H1 (cell line): ENCODE results near the gene TPSG1. TPM values are rescaled to one million over a fixed set of nuclear protein-coding genes. Genes with fewer than 3 reads are reported as not detected.

Experiments used
- CTCF ChIA-PET: fragments of 300-600 bp; sonication (Branson Sonifier 250); formaldehyde crosslinking; loops from one replicate; lab custom pipeline; 2021; ENCODE audit not compliant: partially characterized antibody; lab: Charles Lee
- POLR2A ChIA-PET: fragments of 300-600 bp; sonication (Branson Sonifier 250); formaldehyde crosslinking; loops from one replicate; lab custom pipeline; 2021; ENCODE audit warnings: inconsistent platforms; ENCODE audit not compliant: partially characterized antibody; lab: Charles Lee
- DNase-seq, 2 experiments: peaks; one replicate each; pipeline versions ENCODE4 v3.0.0 to v3.0.0-alpha.2; 2010 to 2022; ENCODE audit warnings: low spot score in 2 of 2, low read depth in 1 of 2, mixed read lengths in 1 of 2
- FAIRE-seq: peaks from 2 replicates; lab custom pipeline; 2011; peaks lifted over from hg19 to GRCh38; lab: Jason Lieb, UNC
- H2AFZ ChIP-seq: 2 replicates; pipeline ENCODE4 v1.8.1; 2012; ENCODE audit warnings: low read length, inconsistent platforms
- H2AK5ac ChIP-seq: 2 replicates; pipeline ENCODE4 v1.6.1; 2013; ENCODE audit warnings: low read depth, low read length
- H2BK120ac ChIP-seq: replicated peaks from 2 replicates; pipeline ENCODE3; 2013; ENCODE audit warnings: low read depth, low read length, inconsistent platforms
- H2BK12ac ChIP-seq: 2 replicates; pipeline ENCODE4 v1.6.1; 2013; ENCODE audit warnings: low read depth, low read length
- H2BK15ac ChIP-seq: 2 replicates; pipeline ENCODE4 v1.6.1; 2013; ENCODE audit warnings: low read length
- H2BK20ac ChIP-seq: 2 replicates; pipeline ENCODE4 v1.6.1; 2013; ENCODE audit warnings: low read length
- H2BK5ac ChIP-seq: 2 replicates; pipeline ENCODE4 v1.6.1; 2013; ENCODE audit warnings: low read depth, low read length
- H3K14ac ChIP-seq: 2 replicates; pipeline ENCODE4 v1.6.1; 2013; ENCODE audit warnings: inconsistent platforms; ENCODE audit not compliant: insufficient read length
- H3K18ac ChIP-seq: 2 replicates; pipeline ENCODE4 v1.6.1; 2013; ENCODE audit warnings: low read length; ENCODE audit errors: extremely low read depth
- H3K23ac ChIP-seq: 2 replicates; pipeline ENCODE4 v1.6.1; 2013; ENCODE audit warnings: inconsistent platforms; ENCODE audit not compliant: insufficient read length
- H3K23me2 ChIP-seq: 2 replicates; pipeline ENCODE4 v1.6.1; 2013; ENCODE audit warnings: low read depth, low read length
- H3K27ac ChIP-seq: 2 replicates; pipeline ENCODE4 v1.6.1; 2011; ENCODE audit warnings: low read depth, low read length, inconsistent platforms
- H3K27me3 ChIP-seq, 4 experiments: replicated peaks in 1 of 4; 1 replicate in 1 of 4; 2 replicates in 3 of 4; pipeline versions ENCODE4 v1.6.1 to v1.8.1; 2011 to 2013; ENCODE audit warnings: low read length in 3 of 4, mild to moderate bottlenecking in 3 of 4, inconsistent platforms in 2 of 4, mixed read lengths in 2 of 4, moderate library complexity in 1 of 4; ENCODE audit not compliant: control insufficient read depth in 3 of 4, insufficient read depth in 3 of 4; ENCODE audit errors: extremely low read depth in 1 of 4
- H3K36me3 ChIP-seq, 4 experiments: 2 replicates each; pipeline versions ENCODE4 v1.6.1 to v1.8.1; 2011 to 2013; ENCODE audit warnings: mild to moderate bottlenecking in 4 of 4, low read length in 3 of 4, moderate library complexity in 2 of 4, control low read depth in 1 of 4, inconsistent platforms in 1 of 4; ENCODE audit not compliant: insufficient read depth in 4 of 4, control insufficient read depth in 2 of 4
- H3K4ac ChIP-seq: replicated peaks from 2 replicates; pipeline ENCODE3; 2013; ENCODE audit warnings: low read length, low read depth, mixed read lengths, inconsistent platforms; ENCODE audit not compliant: insufficient read length
- H3K4me1 ChIP-seq, 4 experiments: replicated peaks in 1 of 4; 1 replicate in 1 of 4; 2 replicates in 3 of 4; pipeline versions ENCODE4 v1.6.1 to v1.8.1; 2011 to 2013; ENCODE audit warnings: low read length in 3 of 4, inconsistent platforms in 2 of 4, mixed read lengths in 1 of 4; ENCODE audit not compliant: insufficient read depth in 4 of 4, control insufficient read depth in 3 of 4
- H3K4me2 ChIP-seq, 2 experiments: 2 replicates each; pipeline versions ENCODE4 v1.6.1 to v1.8.1; 2011 to 2013; ENCODE audit warnings: low read depth in 2 of 2, low read length in 2 of 2, control low read depth in 1 of 2, inconsistent platforms in 1 of 2, mild to moderate bottlenecking in 1 of 2; ENCODE audit not compliant: insufficient read depth in 1 of 2
- H3K4me3 ChIP-seq, 4 experiments: fragments of 200-600, 300-600 bp in 1 of 4; sonication (generic), shearing (Covaris generic), sonication (Bioruptor Twin) in 1 of 4; 2 replicates each; pipeline versions ENCODE4 v1.5.1 to v1.8.1; 2011 to 2016; ENCODE audit warnings: low read length in 4 of 4, low read depth in 3 of 4, control low read depth in 2 of 4, inconsistent platforms in 2 of 4, mild to moderate bottlenecking in 2 of 4, mixed read lengths in 1 of 4, moderate library complexity in 1 of 4; ENCODE audit not compliant: insufficient read depth in 2 of 4; ENCODE audit errors: extremely low read depth in 1 of 4
- H3K56ac ChIP-seq: replicated peaks from 2 replicates; pipeline ENCODE3; 2013; ENCODE audit warnings: low read depth, mild to moderate bottlenecking, mixed read lengths, low read length, inconsistent platforms; ENCODE audit not compliant: insufficient read length
- H3K79me1 ChIP-seq: 2 replicates; pipeline ENCODE4 v1.6.1; 2013; ENCODE audit warnings: low read depth, low read length, control low read depth
- H3K79me2 ChIP-seq, 2 experiments: 2 replicates each; pipeline versions ENCODE4 v1.6.1 to v1.8.1; 2012 to 2013; ENCODE audit warnings: low read length in 2 of 2, mild to moderate bottlenecking in 2 of 2, inconsistent platforms in 1 of 2; ENCODE audit not compliant: insufficient read depth in 2 of 2, control insufficient read depth in 1 of 2
- H3K9ac ChIP-seq, 4 experiments: replicated peaks in 1 of 4; 1 replicate in 1 of 4; 2 replicates in 3 of 4; pipeline versions ENCODE4 v1.6.1 to v1.8.1; 2011 to 2013; ENCODE audit warnings: low read depth in 3 of 4, low read length in 3 of 4, control low read depth in 2 of 4, mild to moderate bottlenecking in 2 of 4, moderate library complexity in 2 of 4, inconsistent platforms in 1 of 4; ENCODE audit errors: extremely low read depth in 1 of 4
- H3K9me3 ChIP-seq, 2 experiments: 2 replicates each; pipeline versions ENCODE4 v1.6.1 to v1.8.1; 2012 to 2013; ENCODE audit warnings: mild to moderate bottlenecking in 2 of 2, moderate library complexity in 2 of 2, control low read depth in 1 of 2, inconsistent platforms in 1 of 2, low read depth in 1 of 2, low read length in 1 of 2, mixed read lengths in 1 of 2; ENCODE audit not compliant: insufficient read depth in 2 of 2
- H4K20me1 ChIP-seq, 2 experiments: replicated peaks in 1 of 2; 2 replicates each; pipeline versions ENCODE3 to v1.8.1; 2011 to 2013; ENCODE audit warnings: inconsistent platforms in 2 of 2, low read length in 2 of 2, mild to moderate bottlenecking in 1 of 2; ENCODE audit not compliant: insufficient read depth in 2 of 2, control insufficient read depth in 1 of 2
- H4K5ac ChIP-seq: 2 replicates; pipeline ENCODE4 v1.6.1; 2013; ENCODE audit warnings: low read length, low read depth, mixed read lengths, inconsistent platforms; ENCODE audit not compliant: insufficient read length
- H4K8ac ChIP-seq: 2 replicates; pipeline ENCODE4 v1.8.0; 2013; ENCODE audit warnings: mild to moderate bottlenecking, moderate library complexity, low read length, inconsistent platforms; ENCODE audit not compliant: insufficient read depth; ENCODE audit errors: extremely low read depth
- H4K91ac ChIP-seq: replicated peaks from 2 replicates; pipeline ENCODE3; 2013; ENCODE audit warnings: low read length, mixed read lengths, inconsistent platforms; ENCODE audit not compliant: insufficient read length
- CBX5 ChIP-seq: fragments of 300-800, 300-1000 bp; sonication (generic); IDR thresholded peaks from 2 replicates; pipeline ENCODE4 v1.7.1; 2016; ENCODE audit warnings: antibody characterized with exemption, low read length, low read depth
- CTCF ChIP-seq, 3 experiments: IDR thresholded peaks; 1 replicate in 2 of 3; 2 replicates in 1 of 3; pipeline versions ENCODE4 v1.5.1 to v1.6.1; 2011; ENCODE audit warnings: low read length in 3 of 3, mild to moderate bottlenecking in 3 of 3, inconsistent platforms in 2 of 3, low read depth in 1 of 3, moderate library complexity in 1 of 3; ENCODE audit not compliant: insufficient read depth in 1 of 3; ENCODE audit errors: control extremely low read depth in 1 of 3
- GABPA ChIP-seq: IDR thresholded peaks from 2 replicates; pipeline ENCODE4 v1.6.1; 2011; ENCODE audit warnings: mild to moderate bottlenecking, low read length, moderate library complexity, borderline replicate concordance; ENCODE audit not compliant: insufficient read depth
- RBBP5 ChIP-seq: IDR thresholded peaks from 2 replicates; pipeline ENCODE4 v1.7.1; 2012; ENCODE audit warnings: low read depth, mild to moderate bottlenecking, inconsistent platforms, low read length, moderate library complexity, borderline replicate concordance
- WGBS, 2 experiments: shearing (Covaris generic) in 1 of 2; methylation state at CpG; one replicate each; pipeline versions ENCODE4 v1.1.6 to v1.1.7; 2013 to 2015; ENCODE audit warnings: low lambda C conversion rate in 2 of 2, mixed read lengths in 2 of 2, inconsistent platforms in 1 of 2, low coverage in 1 of 2, missing lambda C conversion rate in 1 of 2; ENCODE audit not compliant: insufficient replicate concordance in 2 of 2, insufficient coverage in 1 of 2, insufficient read length in 1 of 2; ENCODE audit errors: extremely low coverage in 1 of 2, missing lambda C conversion rate in 1 of 2; 5-methylcytosine and 5-hydroxymethylcytosine counted together
- polyA plus RNA-seq, 7 experiments: library from polyadenylated mRNA; depleted of rRNA in 3 of 7; stranded (reverse) in 5 of 7; unstranded in 2 of 7; fragments of >200 nt in 5 of 7; fragments of 200-250 nt in 2 of 7; gene quantifications; 1 replicate in 5 of 7; 2 replicates in 1 of 7; 4 replicates in 1 of 7; pipeline versions ENCODE4 v1.2.1 to v1.2.3, GENCODE V29; 2011 to 2013; ENCODE audit warnings: missing spikeins in 2 of 7, mixed read lengths in 2 of 7
- total RNA-seq: library from RNA; stranded (reverse); fragmentation: NEBNext Ultra II Directional; extraction: Animal tissue kit (Norgen Biotek cat#: 25700); gene quantifications from 2 replicates; pipeline ENCODE4 v1.2.1, GENCODE V29; 2021

Gene TPSG1
- total and polyA plus RNA-seq, 2 of the 8 experiments (the other 6 are each of a cell fraction or from before 2014, with no cell fraction given) = not detected

DNA sequence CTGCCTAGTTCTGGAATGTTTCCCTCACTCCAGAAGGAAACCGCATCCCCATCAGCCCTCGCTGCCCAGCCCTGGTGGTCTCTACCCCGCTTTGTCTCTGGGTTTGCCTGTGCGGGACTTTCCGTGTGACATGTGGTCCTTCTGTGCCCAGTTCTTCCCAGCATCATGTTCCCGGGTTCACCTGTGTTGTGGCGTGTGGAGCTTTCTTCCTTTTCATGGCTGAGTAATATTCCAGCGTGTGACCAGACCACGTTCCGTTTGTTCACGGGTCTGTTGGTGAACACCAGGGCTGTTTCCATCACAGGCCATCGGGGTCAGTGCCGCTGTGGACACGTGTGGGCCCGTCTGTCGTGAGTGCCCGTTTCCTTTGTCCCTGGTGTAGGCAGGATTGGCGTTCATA lies 40.1 kb downstream of the TPSG1 start:
- H3K9me3 ChIP-seq = no peaks in the 10 kb centered on the region
- no peak overlapping the region for H2BK15ac ChIP-seq
- H3K14ac ChIP-seq = no peak overlapping the region
- no peaks in the 10 kb centered on the region; a peak in 1 of 8 replicates for H3K36me3 ChIP-seq
- H3K4me2 ChIP-seq = no peak overlapping the region
- no peak overlapping the region for H3K27ac ChIP-seq
- CTCF ChIA-PET = interaction anchor here (0.6 to 4.7 kb wide), 7 partner anchors 9 to 92 kb away, joined by 3 to 16 read pairs (median 3); no protein-coding TSS in a partner anchor
- peaks cover 0 to 3% (median under 1%) of the 10 kb centered on the region in 4 experiments; a peak in 4 of 7 replicates for H3K4me1 ChIP-seq
- H3K27me3 ChIP-seq = no peaks in the 10 kb centered on the region
- H3K4ac ChIP-seq = no peak overlapping the region
- no peak overlapping the region for H4K91ac ChIP-seq
- H3K9ac ChIP-seq = no peak overlapping the region; a peak in 1 of 7 replicates
- WGBS, 2 experiments = 88% methylated on average over 18 of the region's 18 CpGs; no CpG with 5 or more reads in 1 of the 2 experiments
- no peak overlapping the region; the same call in 1 of the 2 replicates for H4K8ac ChIP-seq
- H2BK120ac ChIP-seq = no peak overlapping the region
- no peak overlapping the region for H2AFZ ChIP-seq
- H4K20me1 ChIP-seq = peaks cover 19 to 39% of the 10 kb centered on the region in 2 experiments
- H3K79me1 ChIP-seq = peaks cover 7% of the 10 kb centered on the region
- no peak overlapping the region for H2BK5ac ChIP-seq
- no peak overlapping the region for H2BK20ac ChIP-seq
- no peak overlapping the region for H3K23ac ChIP-seq
- no peak overlapping the region for H4K5ac ChIP-seq
- no peak overlapping the region for H3K4me3 ChIP-seq
- peaks cover 0 to 3% of the 10 kb centered on the region in 2 experiments; a peak in 1 of 4 replicates for H3K79me2 ChIP-seq
- FAIRE-seq (no peak), DNase-seq (no peak)
- no peaks in the 10 kb centered on the region for H3K23me2 ChIP-seq
- no peak overlapping the region for H3K56ac ChIP-seq
- H3K18ac ChIP-seq = no peak overlapping the region
- H2BK12ac ChIP-seq = no peak overlapping the region
- POLR2A ChIA-PET = interaction anchor here (0.9 kb wide), 1 partner anchor 26 kb away, joined by 5 read pairs; no protein-coding TSS in a partner anchor
- no peak overlapping the region for H2AK5ac ChIP-seq
- no peak for TF ChIP-seq GABPA
- TF ChIP-seq RBBP5 = no peak
- no peak for TF ChIP-seq CBX5
- TF ChIP-seq CTCF (IDR thresholded peaks at IDR 0.05; ENCODE audit: control extremely low read depth in 1 of 3, insufficient read depth in 1 of 3, low read depth in 1 of 3, low read length in 3 of 3) = no peak
